HepG2 (cell line): Measurements from ENCODE around the gene POLD3. TPM values are rescaled to one million over a fixed set of nuclear protein-coding genes. Genes with fewer than 3 reads are reported as not detected.
A peak's percentile ranks its signal among the peaks of the same experiment; 100 is the strongest.

Source experiments
- CBFB ChIP-seq: sonication (generic); formaldehyde crosslinking; IDR thresholded peaks from 2 replicates; pipeline ENCODE4 v1.4.0; 2020; ENCODE audit warnings: missing genetic modification reagents
- EED ChIP-seq: sonication (generic); formaldehyde crosslinking; IDR thresholded peaks from 2 replicates; pipeline ENCODE4 v1.5.0; 2020; ENCODE audit warnings: mild to moderate bottlenecking, missing genetic modification reagents
- HNRNPL ChIP-seq: fragments of 200-400 bp; formaldehyde crosslinking; IDR thresholded peaks from 2 replicates; pipeline ENCODE4 v1.6.1; 2017; ENCODE audit warnings: mild to moderate bottlenecking, low read depth, low read length
- ISL2 ChIP-seq: sonication (generic); formaldehyde crosslinking; IDR thresholded peaks from 2 replicates; pipeline ENCODE4 v1.5.0; 2020; ENCODE audit warnings: missing genetic modification reagents
- KAT8 ChIP-seq: IDR thresholded peaks from 2 replicates; pipeline ENCODE4 v1.6.1; 2016; ENCODE audit warnings: missing genetic modification reagents, missing compliant biosample characterization
- NR3C1 ChIP-seq: sonication (generic); formaldehyde crosslinking; IDR thresholded peaks from 2 replicates; pipeline ENCODE4 v1.4.0; 2020; ENCODE audit warnings: missing genetic modification reagents
- PHF21A ChIP-seq: sonication (generic); formaldehyde crosslinking; IDR thresholded peaks from 2 replicates; pipeline ENCODE4 v1.5.0; 2020; ENCODE audit warnings: mild to moderate bottlenecking, missing genetic modification reagents
- POGK ChIP-seq: sonication (generic); formaldehyde crosslinking; conservative IDR thresholded peaks from 2 replicates; pipeline ENCODE4 v1.8.0; 2022; ENCODE audit warnings: mild to moderate bottlenecking, moderate library complexity, missing genetic modification reagents
- REL ChIP-seq: sonication (generic); formaldehyde crosslinking; conservative IDR thresholded peaks from 2 replicates; pipeline ENCODE4 v1.8.0; 2022; ENCODE audit warnings: mild to moderate bottlenecking, missing genetic modification reagents, moderate library complexity
- SP5 ChIP-seq: IDR thresholded peaks from 2 replicates; pipeline ENCODE4 v1.6.1; 2016; ENCODE audit warnings: low read depth, borderline replicate concordance
- TERF1 ChIP-seq: sonication (generic); formaldehyde crosslinking; IDR thresholded peaks from 2 replicates; pipeline ENCODE4 v1.8.0; 2022; ENCODE audit warnings: mild to moderate bottlenecking, missing genetic modification reagents, moderate library complexity
- XRCC5 ChIP-seq: fragments of 200-400 bp; formaldehyde crosslinking; optimal IDR thresholded peaks from 2 replicates; pipeline ENCODE3; 2017; ENCODE audit warnings: mild to moderate bottlenecking, low read length
- ZNF136 ChIP-seq: sonication (generic); formaldehyde crosslinking; IDR thresholded peaks from 2 replicates; pipeline ENCODE4 v1.8.1; 2022; ENCODE audit warnings: low read depth, mild to moderate bottlenecking, moderate library complexity, missing genetic modification reagents
- ZNF207 ChIP-seq: fragments of 450-650 bp; IDR thresholded peaks from 2 replicates; pipeline ENCODE4 v1.6.1; 2016; ENCODE audit warnings: antibody characterized with exemption, borderline replicate concordance
- ZNF362 ChIP-seq: sonication (generic); formaldehyde crosslinking; IDR thresholded peaks from 2 replicates; pipeline ENCODE4 v1.4.0; 2020; ENCODE audit warnings: missing genetic modification reagents, mild to moderate bottlenecking, borderline replicate concordance
- ZNF501 ChIP-seq: sonication (generic); formaldehyde crosslinking; IDR thresholded peaks from 2 replicates; pipeline ENCODE4 v1.5.1; 2020; ENCODE audit warnings: mild to moderate bottlenecking, moderate library complexity, missing genetic modification reagents
- ZNF629 ChIP-seq: sonication (generic); formaldehyde crosslinking; conservative IDR thresholded peaks from 2 replicates; pipeline ENCODE4 v1.5.0; 2020; ENCODE audit warnings: missing genetic modification reagents
- polyA plus RNA-seq, 8 experiments: library from polyadenylated mRNA; depleted of rRNA in 3 of 8; stranded (reverse) in 7 of 8; unstranded in 1 of 8; fragments of >200 nt; fragmentation: Illumina TruSeq in 4 of 8; extraction: Trizol in 4 of 8; gene quantifications; 2 replicates each; pipeline versions ENCODE4 v1.2.1 to v1.2.3, GENCODE V29; 2011 to 2016; ENCODE audit warnings: low read depth in 4 of 8, missing spikeins in 1 of 8, mixed read lengths in 1 of 8; ENCODE audit not compliant: insufficient read depth in 1 of 8
- total RNA-seq, 5 experiments: library from RNA; depleted of rRNA; stranded (reverse); fragments of >200 nt; fragmentation: Illumina TruSeq; extraction: Trizol; gene quantifications; 2 replicates each; pipeline ENCODE4 v1.2.3, GENCODE V29; 2016; ENCODE audit warnings: low read depth in 1 of 5
- TF ChIP-seq, protein P1 (sequence below): sonication (generic); formaldehyde crosslinking; conservative IDR thresholded peaks from 2 replicates; pipeline ENCODE4 v1.4.0; 2020; ENCODE audit warnings: missing genetic modification reagents
- TF ChIP-seq, protein P2 (sequence below): sonication (generic); formaldehyde crosslinking; IDR thresholded peaks from 2 replicates; pipeline ENCODE4 v1.4.0; 2020; ENCODE audit warnings: missing genetic modification reagents, low read depth, mild to moderate bottlenecking, borderline replicate concordance
- TF ChIP-seq, protein P3 (sequence below), 2 experiments: sonication (generic) in 1 of 2; formaldehyde crosslinking in 1 of 2; IDR thresholded peaks; 2 replicates each; pipeline versions ENCODE4 v1.4.0 to v1.6.1; 2018 to 2020; ENCODE audit warnings: missing genetic modification reagents in 2 of 2, borderline replicate concordance in 1 of 2, low read depth in 1 of 2, mild to moderate bottlenecking in 1 of 2, missing biosample characterization in 1 of 2

Gene POLD3
- total and polyA plus RNA-seq, 2 of the 13 experiments (the other 11 are each of a cell fraction or from before 2014, with no cell fraction given) = 6.3 to 18.9 TPM

DNA sequence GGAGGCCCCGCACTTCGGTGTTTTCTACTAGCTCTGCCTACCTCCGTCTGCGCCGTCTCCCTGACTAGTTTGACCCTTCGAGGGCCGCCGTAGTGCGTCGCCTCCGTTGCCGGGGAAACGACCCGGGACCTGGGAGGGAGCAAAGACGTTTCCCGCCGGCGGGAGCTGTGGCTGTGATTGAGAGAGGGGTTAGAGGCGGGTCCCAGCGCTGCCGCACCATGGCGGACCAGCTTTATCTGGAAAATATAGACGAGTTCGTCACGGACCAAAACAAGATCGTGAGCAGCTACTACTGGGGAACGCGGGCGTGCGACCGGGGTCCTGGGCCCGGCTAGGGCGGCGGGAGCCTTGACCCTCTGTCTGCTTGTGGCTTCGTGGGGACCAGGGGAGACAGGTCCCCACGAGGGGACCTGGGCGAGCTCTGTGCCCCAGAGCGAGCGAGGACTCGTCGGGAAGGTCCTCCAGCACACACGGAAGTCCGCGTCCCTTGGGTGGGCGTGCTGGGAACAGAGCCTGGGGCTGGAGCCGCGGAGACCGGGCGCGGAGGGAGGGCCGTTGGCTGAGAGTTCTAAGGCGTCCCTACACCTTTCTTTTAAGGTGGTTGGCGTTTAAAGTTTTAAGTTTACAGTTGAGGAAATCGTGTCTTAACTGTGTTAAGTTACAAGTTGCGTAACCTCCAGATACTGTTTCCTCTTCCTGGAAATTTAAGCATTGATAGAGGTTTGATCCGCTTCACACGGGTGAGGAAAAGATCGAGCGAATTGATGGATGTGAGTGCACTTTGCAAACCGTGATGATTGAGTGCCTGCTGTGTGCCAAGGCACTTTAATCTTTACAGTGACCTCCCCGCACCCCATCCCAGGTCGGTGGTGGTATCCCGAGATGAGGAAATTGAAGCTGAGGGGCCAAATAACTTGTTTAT is at the start of gene POLD3 (continued):
- peak; percentile 46 for TF ChIP-seq XRCC5
- peak; percentile 53 for TF ChIP-seq PHF21A (CRISPR knock-in tag)
- TF ChIP-seq TERF1 (CRISPR knock-in tag) = no peak
- TF ChIP-seq, protein P1, sequence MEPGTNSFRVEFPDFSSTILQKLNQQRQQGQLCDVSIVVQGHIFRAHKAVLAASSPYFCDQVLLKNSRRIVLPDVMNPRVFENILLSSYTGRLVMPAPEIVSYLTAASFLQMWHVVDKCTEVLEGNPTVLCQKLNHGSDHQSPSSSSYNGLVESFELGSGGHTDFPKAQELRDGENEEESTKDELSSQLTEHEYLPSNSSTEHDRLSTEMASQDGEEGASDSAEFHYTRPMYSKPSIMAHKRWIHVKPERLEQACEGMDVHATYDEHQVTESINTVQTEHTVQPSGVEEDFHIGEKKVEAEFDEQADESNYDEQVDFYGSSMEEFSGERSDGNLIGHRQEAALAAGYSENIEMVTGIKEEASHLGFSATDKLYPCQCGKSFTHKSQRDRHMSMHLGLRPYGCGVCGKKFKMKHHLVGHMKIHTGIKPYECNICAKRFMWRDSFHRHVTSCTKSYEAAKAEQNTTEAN = no peak
- TF ChIP-seq POGK (CRISPR knock-in tag) = no peak; the same call in 1 of the 2 replicates
- TF ChIP-seq REL (CRISPR knock-in tag) = no peak
- TF ChIP-seq, protein P2, sequence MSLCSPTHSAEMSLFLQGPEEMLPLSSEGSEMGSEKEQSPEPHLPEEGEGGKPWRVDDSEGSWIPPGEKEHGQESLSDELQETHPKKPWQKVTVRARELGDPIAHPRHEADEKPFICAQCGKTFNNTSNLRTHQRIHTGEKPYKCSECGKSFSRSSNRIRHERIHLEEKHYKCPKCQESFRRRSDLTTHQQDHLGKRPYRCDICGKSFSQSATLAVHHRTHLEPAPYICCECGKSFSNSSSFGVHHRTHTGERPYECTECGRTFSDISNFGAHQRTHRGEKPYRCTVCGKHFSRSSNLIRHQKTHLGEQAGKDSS = no peak
- TF ChIP-seq, protein P3, sequence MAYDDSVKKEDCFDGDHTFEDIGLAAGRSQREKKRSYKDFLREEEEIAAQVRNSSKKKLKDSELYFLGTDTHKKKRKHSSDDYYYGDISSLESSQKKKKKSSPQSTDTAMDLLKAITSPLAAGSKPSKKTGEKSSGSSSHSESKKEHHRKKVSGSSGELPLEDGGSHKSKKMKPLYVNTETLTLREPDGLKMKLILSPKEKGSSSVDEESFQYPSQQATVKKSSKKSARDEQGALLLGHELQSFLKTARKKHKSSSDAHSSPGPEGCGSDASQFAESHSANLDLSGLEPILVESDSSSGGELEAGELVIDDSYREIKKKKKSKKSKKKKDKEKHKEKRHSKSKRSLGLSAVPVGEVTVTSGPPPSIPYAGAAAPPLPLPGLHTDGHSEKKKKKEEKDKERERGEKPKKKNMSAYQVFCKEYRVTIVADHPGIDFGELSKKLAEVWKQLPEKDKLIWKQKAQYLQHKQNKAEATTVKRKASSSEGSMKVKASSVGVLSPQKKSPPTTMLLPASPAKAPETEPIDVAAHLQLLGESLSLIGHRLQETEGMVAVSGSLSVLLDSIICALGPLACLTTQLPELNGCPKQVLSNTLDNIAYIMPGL (CRISPR knock-in tag; IDR thresholded peaks at IDR 0.05; ENCODE audit: borderline replicate concordance in 1 of 2, low read depth in 1 of 2) = peak; percentile 39 to 49; a peak in 2 of 4 replicates
- peak; percentile 48; the same call in 1 of the 2 replicates for TF ChIP-seq SP5
- TF ChIP-seq CBFB (CRISPR knock-in tag) = peak; percentile 77; the same call in 1 of the 2 replicates
- no peak for TF ChIP-seq NR3C1 (CRISPR knock-in tag)
- no peak for TF ChIP-seq HNRNPL
- TF ChIP-seq KAT8 = peak; percentile 88
- TF ChIP-seq ZNF629 = no peak
- TF ChIP-seq ZNF362 (CRISPR knock-in tag) = no peak
- peak; percentile 72; the same call in 1 of the 2 replicates for TF ChIP-seq EED (CRISPR knock-in tag)
- 0 out of 2 replicates have a peak, but pooled peaks have one; percentile 63 for TF ChIP-seq ZNF136
- no peak for TF ChIP-seq ZNF207
- peak; percentile 91 for TF ChIP-seq ZNF501
- TF ChIP-seq ISL2 (CRISPR knock-in tag) = peak; percentile 69
